ENCODE data around the gene LYRM4. TPM values are rescaled to one million over a fixed set of nuclear protein-coding genes. Genes with fewer than 3 reads are reported as not detected.

The LYRM4 gene
- total RNA-seq, 6 experiments from 2014 or later = 26.8 to 36.3 (median 30.2) TPM

GRCh38 chr6:5132731-5133130 lies 128.0 kb downstream of the LYRM4 start:
- no peak overlapping the region for H3K27ac Mint-ChIP-seq

DNA sequence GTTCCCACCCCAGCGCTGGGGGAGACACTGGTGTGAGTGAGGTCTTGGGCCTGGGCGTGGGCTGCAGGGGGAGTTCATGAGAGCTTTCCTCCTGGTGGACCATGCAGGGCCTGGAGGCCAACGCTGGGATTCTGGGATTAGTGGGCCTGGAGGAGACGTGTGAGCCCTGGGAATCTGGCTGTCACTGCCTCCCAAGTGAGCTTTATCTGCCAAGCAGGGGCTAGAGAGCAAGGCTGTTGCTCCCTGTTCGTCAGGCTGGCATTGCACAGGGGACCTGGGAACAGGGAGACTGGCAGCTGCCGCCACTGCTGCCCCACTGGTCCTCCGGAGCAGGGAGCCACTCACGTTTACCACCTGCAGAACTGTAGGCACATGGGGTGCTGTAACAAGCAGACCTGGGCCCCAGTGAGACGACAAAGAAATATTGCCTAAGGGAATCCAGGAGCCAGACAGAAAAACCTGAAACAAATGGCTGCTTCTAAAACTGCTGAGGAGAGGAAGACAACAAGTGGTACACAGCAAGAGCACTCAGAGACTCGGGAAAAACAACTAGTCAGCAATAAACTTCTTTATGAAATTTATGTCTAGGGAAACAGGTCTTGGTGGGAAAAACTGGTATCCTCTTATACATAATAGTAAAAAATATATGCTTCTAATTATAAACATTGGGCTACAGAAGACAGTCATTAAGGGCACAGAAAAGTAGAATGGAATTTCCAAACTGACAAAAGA lies 130.4 kb downstream of the LYRM4 start:
- Mint-ChIP-seq H3K27ac (no peak overlapping the region), H3K9me3 (no peaks in the 10 kb centered on the region), H3K27me3 (ENCODE audit: insufficient read depth) (no peaks in the 10 kb centered on the region), H3K4me3 (no peak overlapping the region), H3K4me1 (ENCODE audit: low read depth) (peaks cover 15% of the 10 kb centered on the region), H3K36me3 (ENCODE audit: low read depth) (no peaks in the 10 kb centered on the region)
- DNase-seq = no peak
- TF ChIP-seq CTCF (IDR thresholded peaks at IDR 0.05) = no peak

More at GRCh38 chr6:5132731-5133130, 128.0 kb downstream of the LYRM4 start:
- H3K4me3 Mint-ChIP-seq = no peak overlapping the region
- H3K36me3 Mint-ChIP-seq (ENCODE audit: low read depth) = no peaks in the 10 kb centered on the region
- no peak for DNase-seq
- H3K27me3 Mint-ChIP-seq (ENCODE audit: insufficient read depth) = no peaks in the 10 kb centered on the region
- no peaks in the 10 kb centered on the region for H3K4me1 Mint-ChIP-seq (ENCODE audit: low read depth)
- no peaks in the 10 kb centered on the region for H3K9me3 Mint-ChIP-seq
- no peak for TF ChIP-seq CTCF (IDR thresholded peaks at IDR 0.05)

- no peaks in the 10 kb centered on the region for H3K36me3 Mint-ChIP-seq (ENCODE audit: low read depth)
- no peak overlapping the region for H3K4me3 Mint-ChIP-seq
- no peak overlapping the region for H3K27ac Mint-ChIP-seq
- H3K27me3 Mint-ChIP-seq (ENCODE audit: insufficient read depth) = no peaks in the 10 kb centered on the region
- TF ChIP-seq CTCF (IDR thresholded peaks at IDR 0.05) = no peak
- H3K9me3 Mint-ChIP-seq = no peaks in the 10 kb centered on the region
- H3K4me1 Mint-ChIP-seq (ENCODE audit: low read depth) = peaks cover 26% of the 10 kb centered on the region
- DNase-seq = no peak
These were observed 132.4 kb downstream of the LYRM4 start for GRCh38 chr6:5128351-5128750.

GRCh38 chr6:5127106-5127687 lies 133.6 kb downstream of the LYRM4 start:
- Mint-ChIP-seq H3K9me3 (no peaks in the 10 kb centered on the region), H3K4me3 (no peak overlapping the region), H3K27ac (no peak overlapping the region), H3K4me1 (ENCODE audit: low read depth) (peaks cover 26% of the 10 kb centered on the region), H3K36me3 (ENCODE audit: low read depth) (no peaks in the 10 kb centered on the region), H3K27me3 (ENCODE audit: insufficient read depth) (no peaks in the 10 kb centered on the region)
- DNase-seq = no peak
- no peak for TF ChIP-seq CTCF (IDR thresholded peaks at IDR 0.05)

GRCh38 chr6:5126214-5126613 lies 134.5 kb downstream of the LYRM4 start:
- DNase-seq = peak; percentile 10
- Mint-ChIP-seq H3K36me3 (ENCODE audit: low read depth) (no peaks in the 10 kb centered on the region), H3K27ac (peak overlapping the region; percentile 9), H3K4me3 (no peak overlapping the region), H3K4me1 (ENCODE audit: low read depth) (peaks cover 26% of the 10 kb centered on the region), H3K27me3 (ENCODE audit: insufficient read depth) (0 out of 2 replicates have a peak, but pooled peaks cover 1% of the 10 kb centered on the region), H3K9me3 (no peaks in the 10 kb centered on the region)
- TF ChIP-seq CTCF (IDR thresholded peaks at IDR 0.05) = no peak
